K562 (cell line): ENCODE data around the gene PCNX3. TPM values are rescaled to one million over a fixed set of nuclear protein-coding genes. Genes with fewer than 3 reads are reported as not detected.

Experiments used
- ATAC-seq: fragments of 200-7000 bp; cut with Tn5 transposase; 3 replicates; pipeline ENCODE4 v1.9.1; 2020; ENCODE audit warnings: moderate library complexity
- BruUV-seq: library from RNA; stranded (reverse); fragments of 400-500 nt; replicated peaks from 2 replicates; lab custom pipeline; 2021; lab: Mats Ljungman, UMichigan
- CTCF ChIA-PET: fragments of 300-600 bp; formaldehyde crosslinking; extraction: SDS; loops from one replicate; lab custom pipeline; 2021; ENCODE audit warnings: low intra/inter-chr PET ratio; lab: Yijun Ruan, JAX
- POLR2A ChIA-PET: fragments of 300-600, 350-650 bp; sonication (Branson Sonifier 250); formaldehyde crosslinking; extraction: SDS; loops from one replicate; lab custom pipeline; 2021; ENCODE audit warnings: antibody characterized with exemption, inconsistent platforms; lab: Yijun Ruan, JAX
- DNase-seq, 4 experiments: peaks; one replicate each; pipeline versions ENCODE4 v3.0.0 to v3.0.0-alpha.2; 2011 to 2018; ENCODE audit warnings: low spot score in 3 of 4, mixed read lengths in 3 of 4; ENCODE audit errors: extremely low read depth in 1 of 4
- FAIRE-seq: peaks from 2 replicates; lab custom pipeline; 2011; peaks lifted over from hg19 to GRCh38; lab: Jason Lieb, UNC
- H2AFZ ChIP-seq: 2 replicates; pipeline ENCODE4 v1.6.0; 2011; ENCODE audit warnings: low read depth, low read length, control low read depth, inconsistent platforms
- H3K27ac ChIP-seq: fragments of 200-600 bp; 3 replicates; pipeline ENCODE4 v1.8.0; 2011; ENCODE audit warnings: low read depth, mild to moderate bottlenecking, control low read depth, inconsistent platforms, low read length, moderate library complexity, mixed read lengths; ENCODE audit errors: extremely low read depth
- H3K27me3 ChIP-seq, 2 experiments: fragments of 300-600 bp in 1 of 2; 2 replicates in 1 of 2; 3 replicates in 1 of 2; pipeline versions ENCODE4 v1.6.0 to v1.8.0; 2011; ENCODE audit warnings: inconsistent platforms in 2 of 2, low read length in 2 of 2, mild to moderate bottlenecking in 1 of 2, mixed read lengths in 1 of 2, moderate library complexity in 1 of 2; ENCODE audit not compliant: control insufficient read depth in 2 of 2, insufficient read depth in 2 of 2
- H3K36me3 ChIP-seq: fragments of 300-600 bp; 3 replicates; pipeline ENCODE4 v1.8.0; 2011; ENCODE audit warnings: mild to moderate bottlenecking, low read length, inconsistent platforms; ENCODE audit not compliant: control insufficient read depth, insufficient read depth
- H3K4me1 ChIP-seq, 2 experiments: fragments of 200-600 bp in 1 of 2; replicated peaks in 1 of 2; 2 replicates in 1 of 2; 3 replicates in 1 of 2; pipeline versions ENCODE4 v1.5.1 to v1.8.0; 2011; ENCODE audit warnings: inconsistent platforms in 2 of 2, low read length in 2 of 2, mild to moderate bottlenecking in 1 of 2, mixed read lengths in 1 of 2, moderate library complexity in 1 of 2; ENCODE audit not compliant: control insufficient read depth in 2 of 2, insufficient read depth in 2 of 2
- H3K4me2 ChIP-seq: 2 replicates; pipeline ENCODE4 v1.6.1; 2011; ENCODE audit warnings: low read length, control low read depth, inconsistent platforms, mixed read lengths; ENCODE audit not compliant: insufficient read depth
- H3K4me3 ChIP-seq: fragments of 200-600 bp; sonication (generic), shearing (Covaris generic); 2 replicates; pipeline ENCODE4 v1.5.1; 2016; ENCODE audit warnings: control low read depth, inconsistent platforms
- H3K79me2 ChIP-seq: fragments of 200-600 bp; 3 replicates; pipeline ENCODE4 v1.8.0; 2011; ENCODE audit warnings: low read length, inconsistent platforms; ENCODE audit not compliant: control insufficient read depth, insufficient read depth
- H3K9ac ChIP-seq, 2 experiments: 2 replicates each; pipeline versions ENCODE4 v1.6.0 to v1.6.1; 2011; ENCODE audit warnings: low read depth in 2 of 2, low read length in 2 of 2, control low read depth in 1 of 2, inconsistent platforms in 1 of 2, mild to moderate bottlenecking in 1 of 2, mixed read lengths in 1 of 2; ENCODE audit not compliant: insufficient read depth in 1 of 2
- H3K9me1 ChIP-seq: one replicate; pipeline ENCODE4 v1.6.0; 2011; ENCODE audit warnings: inconsistent platforms, mild to moderate bottlenecking, low read length, moderate library complexity; ENCODE audit not compliant: control insufficient read depth, insufficient read depth
- H3K9me3 ChIP-seq: replicated peaks from 2 replicates; pipeline ENCODE4 v1.5.1; 2011; ENCODE audit warnings: low read depth, low read length, inconsistent platforms; ENCODE audit not compliant: control insufficient read depth, insufficient read depth
- H4K20me1 ChIP-seq: replicated peaks from 2 replicates; pipeline ENCODE4 v1.6.1; 2011; ENCODE audit warnings: low read length, inconsistent platforms, mixed read lengths; ENCODE audit not compliant: control insufficient read depth, insufficient read depth
- ARID1B ChIP-seq: fragments of 450-650 bp; IDR thresholded peaks from 2 replicates; pipeline ENCODE4 v1.6.1; 2016; ENCODE audit warnings: antibody characterized with exemption, mild to moderate bottlenecking, inconsistent platforms
- CCAR2 ChIP-seq: fragments of 200-400 bp; formaldehyde crosslinking; IDR thresholded peaks from 2 replicates; pipeline ENCODE4 v1.6.1; 2017; ENCODE audit warnings: mild to moderate bottlenecking, low read depth, low read length
- EHMT2 ChIP-seq: fragments of 450-650 bp; IDR thresholded peaks from 2 replicates; pipeline ENCODE4 v1.6.1; 2018; ENCODE audit warnings: antibody characterized with exemption
- ELF2 ChIP-seq: fragments of 250-450 bp; sonication (Bioruptor Pico); IDR thresholded peaks from 2 replicates; pipeline ENCODE4 v1.5.0; 2021; ENCODE audit warnings: mild to moderate bottlenecking
- FOSL1 ChIP-seq: fragments of 200-800 bp; sonication (Bioruptor generic); conservative IDR thresholded peaks from 2 replicates; pipeline ENCODE4 v1.6.1; 2016; ENCODE audit warnings: missing genetic modification characterization, missing compliant biosample characterization
- GABPA ChIP-seq: fragments of 200-800 bp; sonication (Bioruptor generic); conservative IDR thresholded peaks from 2 replicates; pipeline ENCODE4 v1.6.1; 2016; ENCODE audit warnings: low read depth, missing genetic modification characterization, missing compliant biosample characterization
- HCFC1 ChIP-seq: IDR thresholded peaks from 2 replicates; pipeline ENCODE4 v1.6.1; 2012; ENCODE audit warnings: low read depth, low read length, improper control_type of control experiment
- MBD2 ChIP-seq: sonication (generic); IDR thresholded peaks from 2 replicates; pipeline ENCODE4 v1.6.1; 2016; ENCODE audit warnings: low read depth, borderline replicate concordance
- NR4A1 ChIP-seq, 2 experiments: fragments of 250-450 bp in 1 of 2; fragments of 450-650 bp in 1 of 2; sonication (Bioruptor Pico) in 1 of 2; IDR thresholded peaks; 2 replicates each; pipeline versions ENCODE4 v1.4.0 to v1.6.1; 2016 to 2020; ENCODE audit warnings: mild to moderate bottlenecking in 2 of 2, missing compliant biosample characterization in 1 of 2, missing genetic modification characterization in 1 of 2, moderate library complexity in 1 of 2
- POLR2G ChIP-seq: fragments of 200-400 bp; formaldehyde crosslinking; IDR thresholded peaks from 2 replicates; pipeline ENCODE4 v1.6.1; 2017; ENCODE audit warnings: low read depth, mild to moderate bottlenecking, antibody characterized with exemption, low read length, moderate library complexity
- RBFOX2 ChIP-seq: fragments of 200-400 bp; formaldehyde crosslinking; IDR thresholded peaks from 2 replicates; pipeline ENCODE4 v1.6.1; 2017; ENCODE audit warnings: low read depth, mild to moderate bottlenecking, low read length, moderate library complexity
- SMARCE1 ChIP-seq: fragments of 450-650 bp; IDR thresholded peaks from 2 replicates; pipeline ENCODE4 v1.7.1; 2016; ENCODE audit warnings: mild to moderate bottlenecking
- TEAD1 ChIP-seq, 2 experiments: fragments of 450-650 bp in 1 of 2; sonication (generic) in 1 of 2; formaldehyde crosslinking; IDR thresholded peaks; 2 replicates each; pipeline versions ENCODE4 v1.4.0 to v1.8.0; 2020 to 2022; ENCODE audit warnings: mild to moderate bottlenecking in 2 of 2, missing genetic modification reagents in 1 of 2
- ZNF121 ChIP-seq: sonication (generic); formaldehyde crosslinking; conservative IDR thresholded peaks from 2 replicates; pipeline ENCODE4 v1.8.0; 2022; ENCODE audit warnings: missing genetic modification reagents
- ZNF274 ChIP-seq: IDR thresholded peaks from 2 replicates; pipeline ENCODE4 v1.6.1; 2011; ENCODE audit warnings: low read depth, mild to moderate bottlenecking, low read length, moderate library complexity, borderline replicate concordance
- ZNF311 ChIP-seq: fragments of 250-450 bp; sonication (Bioruptor Pico); IDR thresholded peaks from 2 replicates; pipeline ENCODE4 v1.4.0; 2020; ENCODE audit warnings: mild to moderate bottlenecking, moderate library complexity
- ZNF431 ChIP-seq: sonication (generic); formaldehyde crosslinking; IDR thresholded peaks from 2 replicates; pipeline ENCODE4 v1.8.0; 2022; ENCODE audit warnings: mild to moderate bottlenecking, missing genetic modification reagents
- WGBS: fragments of 100-300 bp; shearing (Covaris generic); methylation state at CpG from one replicate; pipeline ENCODE4 v1.1.6; 2016; ENCODE audit warnings: low coverage, mixed read lengths; ENCODE audit not compliant: insufficient coverage; ENCODE audit errors: missing lambda C conversion rate; 5-methylcytosine and 5-hydroxymethylcytosine counted together
- in situ Hi-C: fragments of 300-500 bp; cut with MboI; formaldehyde crosslinking; loops from 4 replicates; pipeline ENCODE4 v1.15.0; 2018; ENCODE audit warnings: inconsistent platforms, mixed read lengths
- intact Hi-C: fragments of 100-400 bp; cut with micrococcal nuclease; formaldehyde crosslinking; loops from 2 replicates; pipeline ENCODE4 v1.14.2; 2022
- polyA plus RNA-seq, 8 experiments: library from polyadenylated mRNA; depleted of rRNA in 4 of 8; stranded (reverse) in 5 of 8; unstranded in 3 of 8; fragments of >200 nt; fragmentation: Nextera tagmentation in 2 of 8; fragmentation: Illumina TruSeq in 1 of 8; extraction: Ambion mirVana in 2 of 8; extraction: Trizol in 1 of 8; gene quantifications; 2 replicates each; pipeline versions ENCODE4 v1.2.1 to v1.2.3, GENCODE V29; 2011 to 2014; ENCODE audit warnings: inconsistent platforms in 1 of 8, missing spikeins in 1 of 8
- total RNA-seq, 7 experiments: library from RNA; depleted of rRNA in 6 of 7; stranded (reverse); fragments of >200 nt in 6 of 7; fragmentation: Illumina TruSeq in 2 of 7; extraction: Trizol in 2 of 7; gene quantifications; 2 replicates each; pipeline versions ENCODE4 v1.2.1 to v1.2.3, GENCODE V29; 2011 to 2021; ENCODE audit warnings: low replicate concordance in 1 of 7
- TF ChIP-seq, protein P1 (sequence below): sonication (generic); formaldehyde crosslinking; IDR thresholded peaks from 2 replicates; pipeline ENCODE4 v1.8.0; 2022; ENCODE audit warnings: mild to moderate bottlenecking, missing genetic modification reagents
- TF ChIP-seq, protein P2 (sequence below): fragments of 250-450 bp; sonication (Bioruptor Pico); IDR thresholded peaks from 2 replicates; pipeline ENCODE4 v1.5.0; 2021
- TF ChIP-seq, protein P3 (sequence below), 2 experiments: fragments of 450-650 bp; conservative IDR thresholded peaks; 2 replicates each; pipeline ENCODE4 v1.6.1; 2017; ENCODE audit warnings: mild to moderate bottlenecking in 2 of 2, moderate library complexity in 2 of 2

Gene PCNX3
- total and polyA plus RNA-seq, 9 of the 15 experiments (the other 6 are each of a cell fraction or from before 2014, with no cell fraction given), result 0.11 to 47.8 (median 12.8) TPM

DNA sequence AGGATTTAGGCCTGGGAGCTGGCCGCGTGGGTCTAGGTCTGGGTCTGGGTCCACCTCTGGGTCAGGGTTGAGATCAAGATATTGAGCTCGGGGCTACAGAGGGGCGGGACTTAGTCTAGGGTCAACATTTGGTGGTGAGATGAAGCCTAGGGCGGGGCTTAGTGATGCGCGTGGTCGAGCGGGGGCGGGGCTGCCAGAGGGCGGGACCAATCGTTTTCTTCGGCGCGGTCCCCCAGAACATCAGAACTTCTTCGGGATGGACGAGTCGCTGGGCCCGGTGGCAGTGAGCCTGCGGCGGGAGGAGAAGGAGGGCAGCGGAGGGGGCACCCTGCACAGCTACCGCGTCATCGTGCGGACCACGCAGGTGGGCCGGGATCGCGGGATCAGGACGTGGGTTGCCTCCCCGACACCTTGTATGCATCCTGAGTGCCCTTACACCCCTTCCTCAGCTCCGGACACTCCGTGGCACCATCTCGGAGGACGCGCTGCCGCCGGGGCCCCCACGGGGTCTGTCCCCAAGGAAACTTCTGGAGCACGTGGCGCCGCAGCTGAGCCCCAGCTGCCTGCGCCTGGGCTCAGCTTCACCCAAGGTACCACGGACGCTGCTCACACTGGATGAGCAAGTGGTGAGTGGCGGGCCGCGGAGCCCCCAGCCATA, 26.6 kb downstream of the PCNX3 start:
- H2AFZ ChIP-seq, result no peak overlapping the region
- intact Hi-C loops, result no loop called here
- ChIA-PET POLR2A (interaction anchor here (0.5 to 6.2 kb wide), 6 partner anchors 9 to 154 kb away, joined by 3 to 56 read pairs (median 3); partner anchors contain the start of gene MALAT1), CTCF (no interaction called here)
- no TSS peak for BruUV-seq
- no peaks in the 10 kb centered on the region for H3K9me3 ChIP-seq
- no peaks in the 10 kb centered on the region for H3K27me3 ChIP-seq
- peaks cover 65% of the 10 kb centered on the region; the same call in 2 of the 3 replicates for H3K36me3 ChIP-seq
- H3K27ac ChIP-seq, result no peak overlapping the region
- no peak overlapping the region for H3K4me2 ChIP-seq
- peaks cover 4% of the 10 kb centered on the region for H3K9me1 ChIP-seq
- ATAC-seq (0 out of 3 replicates have a peak, but pooled peaks have one; percentile 7), FAIRE-seq (no peak), DNase-seq (peak; percentile 50 to 66 (median 61))
- H3K9ac ChIP-seq, result peak overlapping the region in 1 of 2 experiments; percentile 68; a peak in 2 of 4 replicates
- WGBS, result 67% methylated on average over 27 of the region's 49 CpGs
- H4K20me1 ChIP-seq, result peaks cover 3% of the 10 kb centered on the region; the same call in 1 of the 2 replicates
- H3K4me3 ChIP-seq, result no peak overlapping the region
- H3K4me1 ChIP-seq, result peaks cover 17 to 86% of the 10 kb centered on the region in 2 experiments
- in situ Hi-C loops, result no loop called here
- peaks cover 20% of the 10 kb centered on the region for H3K79me2 ChIP-seq
- TF ChIP-seq, protein P1, sequence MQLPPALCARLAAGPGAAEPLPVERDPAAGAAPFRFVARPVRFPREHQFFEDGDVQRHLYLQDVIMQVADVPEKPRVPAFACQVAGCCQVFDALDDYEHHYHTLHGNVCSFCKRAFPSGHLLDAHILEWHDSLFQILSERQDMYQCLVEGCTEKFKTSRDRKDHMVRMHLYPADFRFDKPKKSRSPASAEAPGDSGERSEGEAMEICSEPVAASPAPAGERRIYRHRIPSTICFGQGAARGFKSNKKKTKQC (CRISPR knock-in tag), result no peak
- TF ChIP-seq MBD2 (no peak), ZNF431 (CRISPR knock-in tag) (no peak), GABPA (tag) (no peak), ZNF311 (no peak), EHMT2 (no peak), TEAD1 (CRISPR knock-in tag; IDR thresholded peaks at IDR 0.05) (no peak), ELF2 (CRISPR knock-in tag) (no peak), ARID1B (no peak), RBFOX2 (peak; percentile 53), POLR2G (peak; percentile 49), NR4A1 (CRISPR knock-in tag; IDR thresholded peaks at IDR 0.05) (no peak), NR4A1 (tag; IDR thresholded peaks at IDR 0.05) (no peak), ZNF121 (CRISPR knock-in tag) (no peak), HCFC1 (no peak), CCAR2 (no peak), ZNF274 (no peak), FOSL1 (tag) (no peak), SMARCE1 (no peak)
- TF ChIP-seq, protein P2, sequence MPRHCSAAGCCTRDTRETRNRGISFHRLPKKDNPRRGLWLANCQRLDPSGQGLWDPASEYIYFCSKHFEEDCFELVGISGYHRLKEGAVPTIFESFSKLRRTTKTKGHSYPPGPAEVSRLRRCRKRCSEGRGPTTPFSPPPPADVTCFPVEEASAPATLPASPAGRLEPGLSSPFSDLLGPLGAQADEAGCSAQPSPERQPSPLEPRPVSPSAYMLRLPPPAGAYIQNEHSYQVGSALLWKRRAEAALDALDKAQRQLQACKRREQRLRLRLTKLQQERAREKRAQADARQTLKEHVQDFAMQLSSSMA, result no peak
- TF ChIP-seq, protein P3, sequence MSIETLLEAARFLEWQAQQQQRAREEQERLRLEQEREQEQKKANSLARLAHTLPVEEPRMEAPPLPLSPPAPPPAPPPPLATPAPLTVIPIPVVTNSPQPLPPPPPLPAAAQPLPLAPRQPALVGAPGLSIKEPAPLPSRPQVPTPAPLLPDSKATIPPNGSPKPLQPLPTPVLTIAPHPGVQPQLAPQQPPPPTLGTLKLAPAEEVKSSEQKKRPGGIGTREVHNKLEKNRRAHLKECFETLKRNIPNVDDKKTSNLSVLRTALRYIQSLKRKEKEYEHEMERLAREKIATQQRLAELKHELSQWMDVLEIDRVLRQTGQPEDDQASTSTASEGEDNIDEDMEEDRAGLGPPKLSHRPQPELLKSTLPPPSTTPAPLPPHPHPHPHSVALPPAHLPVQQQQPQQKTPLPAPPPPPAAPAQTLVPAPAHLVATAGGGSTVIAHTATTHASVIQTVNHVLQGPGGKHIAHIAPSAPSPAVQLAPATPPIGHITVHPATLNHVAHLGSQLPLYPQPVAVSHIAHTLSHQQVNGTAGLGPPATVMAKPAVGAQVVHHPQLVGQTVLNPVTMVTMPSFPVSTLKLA (conservative IDR thresholded peaks at IDR 0.05), result no peak
